SJSA1 (cell line): ENCODE measurements around the gene PEX11B. TPM values are rescaled to one million over a fixed set of nuclear protein-coding genes. Genes with fewer than 3 reads are reported as not detected.

Source experiments
- DNase-seq, 2 experiments: peaks; one replicate each; pipeline ENCODE4 v3.0.0-alpha.2; 2015 to 2020; ENCODE audit warnings: low spot score in 2 of 2, low read depth in 1 of 2
- H3K27ac ChIP-seq: fragments of 250-450 bp; sonication (Bioruptor Pico); 2 replicates; pipeline ENCODE4 v1.5.1; 2020; ENCODE audit warnings: mild to moderate bottlenecking, moderate library complexity
- H3K27me3 ChIP-seq: fragments of 250-450 bp; sonication (Bioruptor Pico); replicated peaks from 2 replicates; pipeline ENCODE4 v1.5.1; 2020; ENCODE audit warnings: mild to moderate bottlenecking, moderate library complexity
- H3K36me3 ChIP-seq: fragments of 250-450 bp; sonication (Bioruptor Pico); 2 replicates; pipeline ENCODE4 v1.5.1; 2020; ENCODE audit warnings: mild to moderate bottlenecking
- H3K4me1 ChIP-seq: fragments of 250-450 bp; sonication (Bioruptor Pico); replicated peaks from 2 replicates; pipeline ENCODE4 v1.6.1; 2021; ENCODE audit warnings: mild to moderate bottlenecking
- H3K4me3 ChIP-seq: fragments of 250-450 bp; sonication (Bioruptor Pico); 2 replicates; pipeline ENCODE4 v1.5.1; 2020; ENCODE audit warnings: mild to moderate bottlenecking
- H3K9me3 ChIP-seq: fragments of 250-450 bp; sonication (Bioruptor Pico); replicated peaks from 2 replicates; pipeline ENCODE4 v1.5.1; 2020; ENCODE audit warnings: mild to moderate bottlenecking
- total RNA-seq: library from RNA; depleted of rRNA; stranded (reverse); fragments of >200 nt; shearing (Covaris generic); gene quantifications from 2 replicates; pipeline ENCODE4 v1.2.3, GENCODE V29; 2014; rRNA removed

PEX11B gene
- total RNA-seq, 1 experiment from 2014 or later, result 30.4 TPM

- Histone ChIP-seq H3K9me3 (no peaks in the 10 kb centered on the region), H3K27me3 (0 out of 2 replicates have a peak, but pooled peaks cover 8% of the 10 kb centered on the region), H3K4me1 (peaks cover 15% of the 10 kb centered on the region), H3K4me3 (peak overlapping the region; percentile 46; the same call in 1 of the 2 replicates), H3K27ac (no peak overlapping the region), H3K36me3 (no peaks in the 10 kb centered on the region)
- DNase-seq, result no peak
Observed at GRCh38 chr1:145886390-145886789, 32.1 kb downstream of the PEX11B start.

- Histone ChIP-seq H3K27ac (no peak within 1 kb of the TSS), H3K9me3 (no peaks in the 10 kb centered on the region), H3K4me1 (peaks cover 9% of the 10 kb centered on the region), H3K27me3 (0 out of 2 replicates have a peak, but pooled peaks cover 8% of the 10 kb centered on the region), H3K4me3 (peak within 1 kb of the TSS; percentile 46), H3K36me3 (no peaks in the 10 kb centered on the region)
- peak; percentile 73 to 80 for DNase-seq
Observed at GRCh38 chr1:145885738-145886287, 32.7 kb downstream of the PEX11B start, which contains the start of gene ANKRD35. Gene ANKRD35 (minus strand): TSS chr1:145885866. CDS start chr1:145885758, 108 bp downstream.

GRCh38 chr1:145884675-145885074, 33.8 kb downstream of the PEX11B start:
- H3K4me3 ChIP-seq, result no peak overlapping the region
- no peak for DNase-seq
- H3K36me3 ChIP-seq, result no peaks in the 10 kb centered on the region
- no peaks in the 10 kb centered on the region for H3K9me3 ChIP-seq
- no peak overlapping the region for H3K27ac ChIP-seq
- H3K4me1 ChIP-seq, result 0 out of 2 replicates have a peak, but pooled peaks cover 5% of the 10 kb centered on the region
- 0 out of 2 replicates have a peak, but pooled peaks cover 8% of the 10 kb centered on the region for H3K27me3 ChIP-seq

- H3K4me1 ChIP-seq, result no peaks in the 10 kb centered on the region
- 0 out of 2 replicates have a peak, but pooled peaks cover 3% of the 10 kb centered on the region for H3K27me3 ChIP-seq
- DNase-seq, result no peak
- H3K9me3 ChIP-seq, result no peaks in the 10 kb centered on the region
- H3K36me3 ChIP-seq, result no peaks in the 10 kb centered on the region
- no peak overlapping the region for H3K27ac ChIP-seq
- no peak overlapping the region for H3K4me3 ChIP-seq
Observed at GRCh38 chr1:145879775-145880174, 38.7 kb downstream of the PEX11B start.

GRCh38 chr1:145878724-145879123, 39.8 kb downstream of the PEX11B start:
- no peak overlapping the region for H3K27ac ChIP-seq
- no peaks in the 10 kb centered on the region for H3K27me3 ChIP-seq
- no peak overlapping the region for H3K4me3 ChIP-seq
- H3K36me3 ChIP-seq, result no peaks in the 10 kb centered on the region
- no peaks in the 10 kb centered on the region for H3K4me1 ChIP-seq
- H3K9me3 ChIP-seq, result no peaks in the 10 kb centered on the region
- no peak for DNase-seq

GRCh38 chr1:145877923-145878486, 40.5 kb downstream of the PEX11B start:
- Histone ChIP-seq H3K4me3 (no peak overlapping the region), H3K9me3 (no peaks in the 10 kb centered on the region), H3K36me3 (no peaks in the 10 kb centered on the region), H3K27ac (no peak overlapping the region), H3K27me3 (no peaks in the 10 kb centered on the region), H3K4me1 (no peaks in the 10 kb centered on the region)
- no peak for DNase-seq

- Histone ChIP-seq H3K9me3 (no peaks in the 10 kb centered on the region), H3K36me3 (no peaks in the 10 kb centered on the region), H3K27me3 (0 out of 2 replicates have a peak, but pooled peaks cover 2% of the 10 kb centered on the region), H3K27ac (no peak overlapping the region), H3K4me1 (no peaks in the 10 kb centered on the region), H3K4me3 (no peak overlapping the region)
- no peak for DNase-seq
Observed at GRCh38 chr1:145874646-145875045, 43.9 kb downstream of the PEX11B start.

GRCh38 chr1:145871994-145872924, 46.3 kb downstream of the PEX11B start:
- Histone ChIP-seq H3K4me1 (no peaks in the 10 kb centered on the region), H3K36me3 (no peaks in the 10 kb centered on the region), H3K27ac (no peak overlapping the region), H3K9me3 (no peaks in the 10 kb centered on the region), H3K27me3 (0 out of 2 replicates have a peak, but pooled peaks cover 8% of the 10 kb centered on the region), H3K4me3 (no peak overlapping the region)
- no peak for DNase-seq

GRCh38 chr1:145868232-145868631, 50.3 kb downstream of the PEX11B start:
- peaks cover 11% of the 10 kb centered on the region; the same call in 1 of the 2 replicates for H3K27me3 ChIP-seq
- H3K27ac ChIP-seq, result no peak overlapping the region
- H3K4me3 ChIP-seq, result no peak overlapping the region
- H3K4me1 ChIP-seq, result no peaks in the 10 kb centered on the region
- DNase-seq, result no peak
- H3K36me3 ChIP-seq, result no peaks in the 10 kb centered on the region
- no peaks in the 10 kb centered on the region for H3K9me3 ChIP-seq

- Histone ChIP-seq H3K4me1 (peaks cover 5% of the 10 kb centered on the region), H3K27me3 (peaks cover 8% of the 10 kb centered on the region; the same call in 1 of the 2 replicates), H3K36me3 (no peaks in the 10 kb centered on the region), H3K4me3 (no peak overlapping the region), H3K9me3 (no peaks in the 10 kb centered on the region), H3K27ac (no peak overlapping the region)
- DNase-seq, result no peak
Observed at GRCh38 chr1:145863282-145864018, 55.1 kb downstream of the PEX11B start.

Other genes starting within 250 kb of the PEX11B start
- 2.1 TPM in 1 of 2 replicates, not detected in the other for gene PDZK1, start 211.3 kb downstream of the PEX11B start, total RNA-seq
- gene CD160, start 199.2 kb downstream of the PEX11B start, total RNA-seq, result 0.18 TPM in 1 of 2 replicates, not detected in the other
- gene RNF115, start 94.6 kb downstream of the PEX11B start, total RNA-seq, result 17.5 and 23.8 TPM in 2 replicates
- gene POLR3C, start 94.5 kb downstream of the PEX11B start, total RNA-seq, result 56.2 and 78.6 TPM in 2 replicates
- 4.2 and 7.0 TPM in 2 replicates for gene NUDT17, start 73.1 kb downstream of the PEX11B start, total RNA-seq
- gene PIAS3, start 59.6 kb downstream of the PEX11B start, total RNA-seq, result 7.5 and 15.7 TPM in 2 replicates
- not detected in 2 replicates for gene ANKRD35, start 32.9 kb downstream of the PEX11B start, total RNA-seq
- gene ITGA10, start 8.7 kb downstream of the PEX11B start, total RNA-seq, result 1.6 and 2.6 TPM in 2 replicates
- 285 and 828 TPM in 2 replicates for gene RBM8A, start 8.8 kb upstream of the PEX11B start, total RNA-seq
- gene LIX1L, start 39.3 kb upstream of the PEX11B start, total RNA-seq, result 24.3 and 34.1 TPM in 2 replicates
- gene ANKRD34A, start 45.9 kb upstream of the PEX11B start, total RNA-seq, result 0.13 TPM in 1 of 2 replicates, not detected in the other
- gene POLR3GL, start 46.0 kb upstream of the PEX11B start, total RNA-seq, result 13.9 and 22.8 TPM in 2 replicates
- 57.4 and 82.5 TPM in 2 replicates for gene TXNIP, start 77.9 kb upstream of the PEX11B start, total RNA-seq
- not detected in 2 replicates for gene HJV, start 103.0 kb upstream of the PEX11B start, total RNA-seq
- gene NBPF10, start 226.1 kb upstream of the PEX11B start, total RNA-seq, result 1.2 and 2.1 TPM in 2 replicates